ENCODE results near the gene CHIA. TPM values are rescaled to one million over a fixed set of nuclear protein-coding genes. Genes with fewer than 3 reads are reported as not detected.

CHIA gene
- total and polyA plus RNA-seq, 2 of the 8 experiments (the other 6 are each of a cell fraction or from before 2014, with no cell fraction given) = not detected

DNA sequence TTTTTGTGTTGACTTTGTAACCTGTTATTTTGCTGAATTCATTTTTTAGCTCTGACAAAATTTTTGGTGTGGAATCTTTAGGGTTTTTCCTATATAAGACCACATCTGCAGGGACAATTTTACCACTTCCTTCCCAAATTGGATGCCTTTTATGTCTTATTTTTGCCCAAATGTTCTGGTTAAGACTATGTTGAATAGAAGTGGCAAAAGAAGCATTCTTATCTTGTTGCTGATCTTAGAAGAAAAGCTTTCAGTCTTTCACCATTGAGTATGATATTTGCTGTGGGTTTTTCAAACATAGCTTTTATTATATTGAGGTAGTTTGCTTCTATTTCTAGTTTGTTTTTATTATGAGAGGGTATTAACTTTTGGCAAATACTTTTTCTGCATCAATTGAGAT is 3.7 kb downstream of the CHIA start:
- POLR2A ChIA-PET (ENCODE audit: partially characterized antibody) = no interaction called here
- no peak for FAIRE-seq

More for the DNA sequence above, 3.7 kb downstream of the CHIA start:
- Histone ChIP-seq H3K27ac (ENCODE audit: low read depth, low read length) (no peak overlapping the region), H3K9me3 (ENCODE audit: insufficient read depth in 2 of 2, low read depth in 1 of 2, low read length in 1 of 2) (peaks cover 0 to 9% of the 10 kb centered on the region in 2 experiments; a peak in 1 of 4 replicates), H3K4me3 (ENCODE audit: extremely low read depth in 1 of 4, insufficient read depth in 2 of 4, low read depth in 3 of 4, low read length in 4 of 4) (no peak overlapping the region), H2AK5ac (ENCODE audit: low read depth, low read length) (no peak overlapping the region), H4K8ac (ENCODE audit: extremely low read depth, insufficient read depth, low read length) (no peak overlapping the region), H2AFZ (ENCODE audit: low read length) (no peak overlapping the region), H3K4ac (replicated peaks; ENCODE audit: insufficient read length, low read depth, low read length) (no peak overlapping the region), H3K56ac (replicated peaks; ENCODE audit: insufficient read length, low read depth, low read length) (no peak overlapping the region), H2BK120ac (replicated peaks; ENCODE audit: low read depth, low read length) (no peak overlapping the region), H3K23ac (ENCODE audit: insufficient read length) (no peak overlapping the region), H3K23me2 (ENCODE audit: low read depth, low read length) (no peaks in the 10 kb centered on the region), H3K36me3 (ENCODE audit: control insufficient read depth in 2 of 4, insufficient read depth in 4 of 4, low read length in 3 of 4) (no peaks in the 10 kb centered on the region), H3K79me1 (ENCODE audit: low read depth, low read length) (no peaks in the 10 kb centered on the region), H3K4me1 (replicated peaks in 1 of 4; ENCODE audit: control insufficient read depth in 3 of 4, insufficient read depth in 4 of 4, low read length in 3 of 4) (no peaks in the 10 kb centered on the region), H2BK20ac (ENCODE audit: low read length) (no peak overlapping the region), H2BK15ac (ENCODE audit: low read length) (no peak overlapping the region), H3K9ac (replicated peaks in 1 of 4; ENCODE audit: extremely low read depth in 1 of 4, low read depth in 3 of 4, low read length in 3 of 4) (no peak overlapping the region), H4K5ac (ENCODE audit: insufficient read length, low read depth, low read length) (no peak overlapping the region), H3K18ac (ENCODE audit: extremely low read depth, low read length) (no peak overlapping the region), H4K91ac (replicated peaks; ENCODE audit: insufficient read length, low read length) (no peak overlapping the region), H3K4me2 (ENCODE audit: insufficient read depth in 1 of 2, low read depth in 2 of 2, low read length in 2 of 2) (no peak overlapping the region), H3K27me3 (replicated peaks in 1 of 4; ENCODE audit: control insufficient read depth in 3 of 4, extremely low read depth in 1 of 4, insufficient read depth in 3 of 4, low read length in 3 of 4) (no peaks in the 10 kb centered on the region), H3K14ac (ENCODE audit: insufficient read length) (no peak overlapping the region), H4K20me1 (replicated peaks in 1 of 2; ENCODE audit: control insufficient read depth in 1 of 2, insufficient read depth in 2 of 2, low read length in 2 of 2) (no peaks in the 10 kb centered on the region), H2BK5ac (ENCODE audit: low read depth, low read length) (no peak overlapping the region), H3K79me2 (ENCODE audit: control insufficient read depth in 1 of 2, insufficient read depth in 2 of 2, low read length in 2 of 2) (no peaks in the 10 kb centered on the region), H2BK12ac (ENCODE audit: low read depth, low read length) (no peak overlapping the region)
- CTCF ChIA-PET (ENCODE audit: partially characterized antibody) = interaction anchor here (1.1 to 2.9 kb wide), 3 partner anchors 12 to 71 kb away, joined by 3 to 6 read pairs (median 5); no protein-coding TSS in a partner anchor
- no peak for DNase-seq (ENCODE audit: low read depth in 1 of 2, low spot score in 2 of 2)
- TF ChIP-seq, protein P1, sequence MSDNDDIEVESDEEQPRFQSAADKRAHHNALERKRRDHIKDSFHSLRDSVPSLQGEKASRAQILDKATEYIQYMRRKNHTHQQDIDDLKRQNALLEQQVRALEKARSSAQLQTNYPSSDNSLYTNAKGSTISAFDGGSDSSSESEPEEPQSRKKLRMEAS (IDR thresholded peaks at IDR 0.05) = no peak
- no peak for TF ChIP-seq NRF1 (IDR thresholded peaks at IDR 0.05; ENCODE audit: low read depth, low read length)
- no peak for TF ChIP-seq CBX5 (IDR thresholded peaks at IDR 0.05; ENCODE audit: low read depth, low read length)
- no peak for TF ChIP-seq GTF2F1 (IDR thresholded peaks at IDR 0.05; ENCODE audit: borderline replicate concordance, low read depth, low read length)
- TF ChIP-seq NANOG (IDR thresholded peaks at IDR 0.05; ENCODE audit: insufficient read depth, low read depth, low read length, poor library complexity, severe bottlenecking) = no peak
- TF ChIP-seq ZNF274 (IDR thresholded peaks at IDR 0.05; ENCODE audit: borderline replicate concordance, extremely low read depth, low read length) = no peak
- TF ChIP-seq, protein P2, sequence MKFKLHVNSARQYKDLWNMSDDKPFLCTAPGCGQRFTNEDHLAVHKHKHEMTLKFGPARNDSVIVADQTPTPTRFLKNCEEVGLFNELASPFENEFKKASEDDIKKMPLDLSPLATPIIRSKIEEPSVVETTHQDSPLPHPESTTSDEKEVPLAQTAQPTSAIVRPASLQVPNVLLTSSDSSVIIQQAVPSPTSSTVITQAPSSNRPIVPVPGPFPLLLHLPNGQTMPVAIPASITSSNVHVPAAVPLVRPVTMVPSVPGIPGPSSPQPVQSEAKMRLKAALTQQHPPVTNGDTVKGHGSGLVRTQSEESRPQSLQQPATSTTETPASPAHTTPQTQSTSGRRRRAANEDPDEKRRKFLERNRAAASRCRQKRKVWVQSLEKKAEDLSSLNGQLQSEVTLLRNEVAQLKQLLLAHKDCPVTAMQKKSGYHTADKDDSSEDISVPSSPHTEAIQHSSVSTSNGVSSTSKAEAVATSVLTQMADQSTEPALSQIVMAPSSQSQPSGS (IDR thresholded peaks at IDR 0.05; ENCODE audit: low read length) = no peak
- TF ChIP-seq SAP30 (IDR thresholded peaks at IDR 0.05; ENCODE audit: insufficient read depth, insufficient replicate concordance, low read length) = no peak
- TF ChIP-seq HDAC2 (IDR thresholded peaks at IDR 0.05; ENCODE audit: borderline replicate concordance in 1 of 2, low read depth in 2 of 2, low read length in 2 of 2) = no peak
- TF ChIP-seq BACH1 (IDR thresholded peaks at IDR 0.05; ENCODE audit: low read length) = no peak
